Breast epithelium (tissue), 4 donors: Measurements from ENCODE around the gene LUC7L3. TPM values are rescaled to one million over a fixed set of nuclear protein-coding genes. Genes with fewer than 3 reads are reported as not detected.
"Not testable (repeated sequence)": the region's sequence is repeated elsewhere in the genome, so short reads cannot be mapped to it uniquely, and the experiment has no call there.

Experiments
- DNase-seq, 2 donors: peaks; one replicate each; pipeline ENCODE4 v3.0.0-alpha.2; 2019; ENCODE audit warnings: low spot score in 2 of 2
- H3K27ac ChIP-seq, 2 donors: fragments of 200-600 bp; sonication (generic) in 1 of 2; one replicate each; pipeline ENCODE4 v1.5.1; 2016 to 2019; ENCODE audit warnings: mild to moderate bottlenecking in 1 of 2
- H3K27me3 ChIP-seq, 2 donors: fragments of 200-600 bp; sonication (generic) in 1 of 2; one replicate each; pipeline versions ENCODE4 v1.5.1 to v1.6.0; 2017 to 2019; ENCODE audit warnings: control low read depth in 1 of 2, mild to moderate bottlenecking in 1 of 2
- H3K36me3 ChIP-seq: fragments of 200-600 bp; one replicate; pipeline ENCODE4 v1.5.1; 2019
- H3K4me1 ChIP-seq, 2 donors: fragments of 200-600 bp; sonication (generic); one replicate each; pipeline ENCODE4 v1.5.1; 2016 to 2019; ENCODE audit warnings: control low read depth in 1 of 2
- H3K4me3 ChIP-seq, 3 donors: fragments of 200-600 bp; sonication (generic); 1 replicate in 2 of 3; 2 replicates in 1 of 3; pipeline ENCODE4 v1.5.1; 2016 to 2019; ENCODE audit warnings: mild to moderate bottlenecking in 3 of 3, moderate library complexity in 2 of 3
- H3K9me3 ChIP-seq, 2 donors: fragments of 200-600 bp; sonication (generic) in 1 of 2; one replicate each; pipeline ENCODE4 v1.5.1; 2016 to 2019; ENCODE audit warnings: control low read depth in 1 of 2
- POLR2A ChIP-seq: fragments of 450-650 bp; IDR thresholded peaks from one replicate; pipeline ENCODE4 v1.6.1; 2016; ENCODE audit warnings: antibody characterized with exemption, mild to moderate bottlenecking, moderate library complexity
- POLR2AphosphoS5 ChIP-seq, 3 donors: sonication (generic); formaldehyde crosslinking; IDR thresholded peaks; one replicate each; pipeline ENCODE4 v1.6.1; 2017; ENCODE audit warnings: antibody characterized with exemption in 3 of 3
- intact Hi-C: fragments of 100-400 bp; cut with DNase I; formaldehyde crosslinking; loops from one replicate; pipeline ENCODE4 v1.15.1; 2023; ENCODE audit warnings: low total_unique reads
- total RNA-seq, 3 donors: library from RNA; depleted of rRNA; stranded (reverse); fragments of >200 nt; gene quantifications; one replicate each; pipeline ENCODE4 v1.1.0, GENCODE V29; 2016
- TF ChIP-seq, protein P1 (sequence below), 3 donors: fragments of 450-650 bp; IDR thresholded peaks; one replicate each; pipeline ENCODE4 v1.5.1; 2016 to 2017; ENCODE audit warnings: antibody characterized with exemption in 3 of 3, mild to moderate bottlenecking in 3 of 3, moderate library complexity in 3 of 3

LUC7L3 gene
- total RNA-seq, 3 donors from 2014 or later: 70.7 to 161 (median 104) TPM

DNA sequence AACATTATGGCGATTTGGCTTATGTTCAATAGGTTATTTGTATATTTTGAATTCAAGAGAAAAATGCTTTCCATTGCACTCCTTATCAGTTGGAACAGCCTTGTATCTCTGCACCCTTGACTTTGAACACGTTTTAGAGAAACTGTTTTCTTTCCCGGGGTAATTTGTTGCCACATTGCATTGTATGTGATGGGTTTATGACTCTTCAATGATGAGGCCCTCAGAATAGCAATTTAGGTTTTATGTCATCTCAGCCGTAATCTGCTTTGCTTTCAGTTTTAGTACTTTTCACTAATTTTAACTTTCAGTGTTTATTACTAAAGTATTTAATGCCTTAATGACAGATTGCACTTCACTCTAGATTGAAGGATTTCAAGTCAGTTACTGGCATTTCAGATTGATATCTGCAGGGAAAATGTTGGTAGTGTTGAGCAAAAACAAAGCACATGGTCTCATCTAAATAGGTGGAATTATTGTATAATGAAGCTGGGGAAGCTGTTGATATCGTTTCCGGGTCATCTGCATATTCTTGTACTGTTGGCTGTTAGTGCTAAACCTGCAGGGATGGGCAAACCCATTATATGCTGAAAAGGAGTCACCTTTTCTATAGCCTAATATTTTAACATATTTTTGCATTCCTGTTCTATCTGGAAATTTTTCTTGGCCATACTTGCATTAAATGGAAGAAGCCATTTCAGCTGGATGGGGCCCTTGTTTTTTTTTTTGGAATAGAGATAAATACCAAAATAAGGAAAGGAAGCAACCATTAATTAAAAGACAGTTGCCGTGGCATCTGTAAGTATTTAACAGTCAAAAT lies 2.0 kb downstream of the LUC7L3 start:
- TF ChIP-seq, protein P1, sequence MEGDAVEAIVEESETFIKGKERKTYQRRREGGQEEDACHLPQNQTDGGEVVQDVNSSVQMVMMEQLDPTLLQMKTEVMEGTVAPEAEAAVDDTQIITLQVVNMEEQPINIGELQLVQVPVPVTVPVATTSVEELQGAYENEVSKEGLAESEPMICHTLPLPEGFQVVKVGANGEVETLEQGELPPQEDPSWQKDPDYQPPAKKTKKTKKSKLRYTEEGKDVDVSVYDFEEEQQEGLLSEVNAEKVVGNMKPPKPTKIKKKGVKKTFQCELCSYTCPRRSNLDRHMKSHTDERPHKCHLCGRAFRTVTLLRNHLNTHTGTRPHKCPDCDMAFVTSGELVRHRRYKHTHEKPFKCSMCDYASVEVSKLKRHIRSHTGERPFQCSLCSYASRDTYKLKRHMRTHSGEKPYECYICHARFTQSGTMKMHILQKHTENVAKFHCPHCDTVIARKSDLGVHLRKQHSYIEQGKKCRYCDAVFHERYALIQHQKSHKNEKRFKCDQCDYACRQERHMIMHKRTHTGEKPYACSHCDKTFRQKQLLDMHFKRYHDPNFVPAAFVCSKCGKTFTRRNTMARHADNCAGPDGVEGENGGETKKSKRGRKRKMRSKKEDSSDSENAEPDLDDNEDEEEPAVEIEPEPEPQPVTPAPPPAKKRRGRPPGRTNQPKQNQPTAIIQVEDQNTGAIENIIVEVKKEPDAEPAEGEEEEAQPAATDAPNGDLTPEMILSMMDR (IDR thresholded peaks at IDR 0.05): no peak
- TF ChIP-seq POLR2AphosphoS5 (IDR thresholded peaks at IDR 0.05) (no peak), POLR2A (no peak)
- H3K36me3 ChIP-seq: no peaks in the 10 kb centered on the region
- H3K27me3 ChIP-seq: no peaks in the 10 kb centered on the region
- peaks cover 0 to 27% of the 10 kb centered on the region in 2 donors for H3K4me1 ChIP-seq
- intact Hi-C loops: no loop called here
- peak overlapping the region in 1 of 2 donors; percentile 19 for H3K27ac ChIP-seq
- H3K4me3 ChIP-seq: peak overlapping the region; percentile 77 to 89 (median 84)
- H3K9me3 ChIP-seq: no peaks in the 10 kb centered on the region
- no peak for DNase-seq

DNA sequence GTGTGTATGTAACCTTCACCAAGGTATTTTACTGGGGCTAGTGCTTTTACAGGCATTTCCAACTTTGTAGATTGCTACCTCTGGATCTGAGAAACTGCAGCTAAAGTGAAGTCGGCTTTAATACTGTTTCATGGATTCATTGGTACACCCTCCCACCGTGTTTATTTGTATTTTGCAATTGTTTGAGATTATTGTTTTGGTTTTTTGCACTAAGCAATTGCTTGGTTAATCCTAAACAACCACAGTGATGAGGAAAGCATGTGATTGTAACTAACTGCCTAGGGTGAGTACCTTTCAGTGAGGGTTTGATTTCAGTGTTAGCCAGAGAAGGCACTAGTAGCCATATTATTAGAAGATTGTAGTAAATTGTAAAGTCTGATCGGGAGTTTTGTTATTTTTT lies 3.3 kb downstream of the LUC7L3 start:
- H3K4me1 ChIP-seq: peaks cover 0 to 27% of the 10 kb centered on the region in 2 donors

DNA sequence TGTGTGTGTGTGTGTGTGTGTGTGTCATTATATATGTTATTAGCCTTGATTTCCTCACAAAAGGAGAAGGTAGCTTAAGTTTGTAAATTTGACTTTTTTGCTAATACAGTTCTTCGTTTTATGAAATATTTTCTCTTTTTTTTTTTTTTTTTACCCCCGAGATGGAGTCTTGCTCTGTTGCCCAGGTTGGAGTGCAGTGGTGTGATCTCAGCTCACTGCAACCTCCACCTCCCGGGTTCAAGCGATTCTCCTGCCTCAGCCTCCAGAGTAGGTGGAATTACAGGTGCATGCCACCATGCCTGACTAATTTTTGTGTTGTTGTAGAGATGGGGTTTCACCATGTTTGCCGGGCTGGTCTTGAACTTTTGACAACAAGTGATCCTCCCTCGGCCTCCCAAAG lies 5.2 kb downstream of the LUC7L3 start:
- intact Hi-C loops, H3K36me3 ChIP-seq, H3K27ac ChIP-seq, H3K27me3 ChIP-seq, DNase-seq, H3K9me3 ChIP-seq, H3K4me3 ChIP-seq: not testable (repeated sequence)
- peaks cover 0 to 27% of the 10 kb centered on the region in 2 donors for H3K4me1 ChIP-seq

More for the DNA sequence above, 3.3 kb downstream of the LUC7L3 start:
- Histone ChIP-seq H3K9me3 (no peaks in the 10 kb centered on the region), H3K27ac (no peak overlapping the region), H3K4me3 (no peak overlapping the region), H3K27me3 (no peaks in the 10 kb centered on the region), H3K36me3 (no peaks in the 10 kb centered on the region)
- DNase-seq: no peak
- TF ChIP-seq POLR2A (no peak), POLR2AphosphoS5 (IDR thresholded peaks at IDR 0.05) (no peak)
- TF ChIP-seq, protein P1 (IDR thresholded peaks at IDR 0.05): no peak
- intact Hi-C loops: no loop called here

DNA sequence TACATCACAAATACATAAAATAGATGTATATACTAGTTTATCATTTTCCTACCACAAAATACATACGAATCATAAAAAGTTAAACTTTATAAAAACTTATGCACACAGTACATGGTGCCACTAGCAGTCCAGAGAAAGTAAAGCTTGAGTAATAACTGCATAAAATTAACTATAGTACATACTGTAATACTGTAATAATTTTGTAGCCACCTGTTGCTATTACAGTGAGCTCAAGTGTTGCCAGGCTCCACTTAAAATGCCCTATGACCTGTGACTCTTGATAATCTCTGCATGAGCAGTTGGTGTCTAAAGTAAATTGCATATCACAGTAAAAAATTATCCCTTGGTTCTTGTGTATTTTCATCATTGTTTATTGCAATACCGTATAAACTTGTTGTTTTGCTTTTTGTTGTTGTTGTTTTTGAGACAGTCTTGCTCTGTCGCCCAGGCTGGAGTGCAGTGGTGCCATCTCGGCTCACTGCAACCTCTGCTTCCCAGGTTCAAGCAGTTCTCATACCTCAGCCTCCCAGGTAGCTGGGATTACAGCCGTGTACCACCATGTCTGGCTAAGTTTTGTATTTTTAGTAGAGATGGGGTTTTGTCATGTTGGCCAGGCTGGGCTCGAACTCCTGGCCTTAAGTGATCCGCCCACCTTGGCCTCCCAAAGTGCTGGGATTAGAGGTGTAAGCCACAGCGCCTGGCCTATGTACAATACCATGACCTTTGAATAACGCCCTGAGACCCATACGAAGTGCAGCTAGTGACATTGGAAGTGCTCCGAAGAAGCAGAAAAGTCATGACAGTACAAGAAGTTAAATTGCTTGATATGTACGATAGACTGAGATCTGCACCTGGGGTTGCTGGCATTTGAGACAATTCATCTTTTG lies 6.6 kb downstream of the LUC7L3 start:
- Histone ChIP-seq H3K4me1 (peaks cover 0 to 27% of the 10 kb centered on the region in 2 donors), H3K4me3 (no peak overlapping the region), H3K27ac (no peak overlapping the region), H3K9me3 (no peaks in the 10 kb centered on the region), H3K27me3 (no peaks in the 10 kb centered on the region), H3K36me3 (no peaks in the 10 kb centered on the region)
- intact Hi-C loops: no loop called here
- TF ChIP-seq, protein P1 (IDR thresholded peaks at IDR 0.05): no peak
- TF ChIP-seq POLR2AphosphoS5 (IDR thresholded peaks at IDR 0.05) (no peak), POLR2A (no peak)
- no peak for DNase-seq

DNA sequence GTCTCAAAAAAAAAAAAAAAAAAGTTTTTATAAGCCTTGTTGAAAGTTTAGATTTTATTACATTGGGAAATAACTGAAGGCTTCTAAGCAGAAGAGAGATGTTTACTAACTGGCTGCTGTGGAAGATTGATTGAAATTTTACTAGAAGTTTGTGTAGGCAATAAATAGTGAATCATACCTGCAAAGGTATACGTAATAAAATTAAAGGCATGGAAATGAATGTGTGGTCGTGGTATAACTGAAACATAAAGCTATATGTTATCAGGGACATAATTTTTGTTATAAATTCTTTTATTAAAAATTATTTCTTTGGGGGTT lies 8.7 kb downstream of the LUC7L3 start:
- Histone ChIP-seq H3K27ac (no peak overlapping the region), H3K4me3 (no peak overlapping the region), H3K9me3 (no peaks in the 10 kb centered on the region), H3K4me1 (peaks cover 0 to 21% of the 10 kb centered on the region in 2 donors), H3K36me3 (no peaks in the 10 kb centered on the region), H3K27me3 (no peaks in the 10 kb centered on the region)
- intact Hi-C loops: no loop called here
- DNase-seq: no peak
- TF ChIP-seq, protein P1 (IDR thresholded peaks at IDR 0.05): no peak
- TF ChIP-seq POLR2AphosphoS5 (IDR thresholded peaks at IDR 0.05): no peak
- TF ChIP-seq POLR2A: no peak
